ENCODE measurements around the gene PDE10A.
"Not testable (repeated sequence)": the region's sequence is repeated elsewhere in the genome, so short reads cannot be mapped to it uniquely, and the experiment has no call there.

Gene PDE10A

GRCh38 chr6:165508321-165508869 lies 154.6 kb downstream of the PDE10A start:
- TF ChIP-seq CTCF (conservative IDR thresholded peaks at IDR 0.05; ENCODE audit: low read length), result no peak
- no peak for DNase-seq (ENCODE audit: low read depth)
- no peak overlapping the region for H3K4me3 ChIP-seq (ENCODE audit: low read length)

GRCh38 chr6:165506657-165507056 lies 156.4 kb downstream of the PDE10A start:
- no peak overlapping the region for H3K4me3 ChIP-seq (ENCODE audit: low read length)
- DNase-seq (ENCODE audit: low read depth), result no peak
- TF ChIP-seq CTCF (conservative IDR thresholded peaks at IDR 0.05; ENCODE audit: low read length), result no peak

GRCh38 chr6:165500214-165500907 lies 162.7 kb downstream of the PDE10A start:
- DNase-seq (ENCODE audit: low read depth); H3K4me3 ChIP-seq (ENCODE audit: low read length): not testable (repeated sequence)

GRCh38 chr6:165497472-165497871 lies 165.6 kb downstream of the PDE10A start:
- H3K4me3 ChIP-seq (ENCODE audit: low read length), result no peak overlapping the region
- no peak for DNase-seq (ENCODE audit: low read depth)
- no peak for TF ChIP-seq CTCF (conservative IDR thresholded peaks at IDR 0.05; ENCODE audit: low read length)

- no peak for DNase-seq (ENCODE audit: low read depth)
- H3K4me3 ChIP-seq (ENCODE audit: low read length), result no peak overlapping the region
- TF ChIP-seq CTCF (conservative IDR thresholded peaks at IDR 0.05; ENCODE audit: low read length), result no peak
These were observed 174.3 kb downstream of the PDE10A start for GRCh38 chr6:165488624-165489295.

- TF ChIP-seq CTCF (conservative IDR thresholded peaks at IDR 0.05; ENCODE audit: low read length), result no peak
- peak; percentile 0 for DNase-seq (ENCODE audit: low read depth)
- no peak overlapping the region for H3K4me3 ChIP-seq (ENCODE audit: low read length)
These were observed 175.1 kb downstream of the PDE10A start for GRCh38 chr6:165487950-165488349.

GRCh38 chr6:165487347-165487746 lies 175.7 kb downstream of the PDE10A start:
- TF ChIP-seq CTCF (conservative IDR thresholded peaks at IDR 0.05; ENCODE audit: low read length), result no peak
- no peak overlapping the region for H3K4me3 ChIP-seq (ENCODE audit: low read length)
- peak; percentile 12 for DNase-seq (ENCODE audit: low read depth)
